Loucy (cell line): ENCODE results near the gene RNASEL.

Source experiments
- H2AFZ ChIP-seq: fragments of 200-600 bp; sonication (generic); 2 replicates; pipeline ENCODE4 v1.6.0; 2016; ENCODE audit warnings: antibody characterized with exemption, mild to moderate bottlenecking, low read length, moderate library complexity
- H3F3A ChIP-seq: fragments of 200-600 bp; 2 replicates; pipeline ENCODE4 v1.6.0; 2016; ENCODE audit warnings: antibody characterized with exemption, low read depth, mild to moderate bottlenecking
- H3K27me3 ChIP-seq: fragments of 200-600 bp; sonication (generic); 2 replicates; pipeline ENCODE4 v1.6.1; 2014; ENCODE audit warnings: low read length, mild to moderate bottlenecking; ENCODE audit not compliant: insufficient read depth, poor library complexity, severe bottlenecking
- H3K36me3 ChIP-seq: fragments of 200-600 bp; sonication (generic); 2 replicates; pipeline ENCODE4 v1.6.1; 2016; ENCODE audit warnings: low read length; ENCODE audit not compliant: insufficient read depth
- H3K4me1 ChIP-seq: fragments of 200-600 bp; sonication (generic); 2 replicates; pipeline ENCODE4 v1.5.1; 2014; ENCODE audit warnings: low read length, mild to moderate bottlenecking; ENCODE audit not compliant: insufficient read depth, poor library complexity, severe bottlenecking
- H3K4me2 ChIP-seq: fragments of 200-600 bp; sonication (generic); 2 replicates; pipeline ENCODE4 v1.6.0; 2014; ENCODE audit warnings: antibody characterized with exemption, low read length, low read depth, mild to moderate bottlenecking; ENCODE audit not compliant: poor library complexity, severe bottlenecking
- H3K4me3 ChIP-seq: fragments of 200-600 bp; sonication (generic); 2 replicates; pipeline ENCODE4 v1.5.1; 2014; ENCODE audit warnings: low read length, mild to moderate bottlenecking, mixed read lengths; ENCODE audit not compliant: poor library complexity, severe bottlenecking
- H3K79me2 ChIP-seq: fragments of 200-600 bp; sonication (generic); 2 replicates; pipeline ENCODE4 v1.6.1; 2014; ENCODE audit warnings: low read length; ENCODE audit not compliant: insufficient read depth
- H3K9ac ChIP-seq: fragments of 200-600 bp; sonication (generic); 2 replicates; pipeline ENCODE4 v1.6.0; 2014; ENCODE audit warnings: mild to moderate bottlenecking, low read depth, low read length, moderate library complexity; ENCODE audit not compliant: poor library complexity, severe bottlenecking
- H3K9me2 ChIP-seq: fragments of 200-600 bp; sonication (generic); replicated peaks from 2 replicates; pipeline ENCODE4 v1.6.1; 2016; ENCODE audit warnings: low read depth, low read length, mixed read lengths
- H3K9me3 ChIP-seq: fragments of 200-600 bp; sonication (generic); 2 replicates; pipeline ENCODE4 v1.6.1; 2014; ENCODE audit warnings: mild to moderate bottlenecking, antibody characterized with exemption, low read length, low read depth; ENCODE audit not compliant: insufficient read depth
- H4K20me1 ChIP-seq: fragments of 200-600 bp; sonication (generic); 2 replicates; pipeline ENCODE4 v1.6.0; 2014; ENCODE audit warnings: antibody characterized with exemption, low read length, mild to moderate bottlenecking; ENCODE audit not compliant: insufficient read depth, poor library complexity, severe bottlenecking
- EZH2phosphoT487 ChIP-seq: fragments of 200-600 bp; IDR thresholded peaks from 2 replicates; pipeline ENCODE4 v1.6.1; 2018; ENCODE audit warnings: antibody characterized with exemption, mild to moderate bottlenecking, moderate library complexity, borderline replicate concordance
- TF ChIP-seq, protein P1 (sequence below): fragments of 200-600 bp; sonication (generic); conservative IDR thresholded peaks from 2 replicates; pipeline ENCODE4 v1.5.1; 2014; ENCODE audit warnings: mild to moderate bottlenecking, antibody characterized with exemption, low read length

Gene RNASEL

DNA sequence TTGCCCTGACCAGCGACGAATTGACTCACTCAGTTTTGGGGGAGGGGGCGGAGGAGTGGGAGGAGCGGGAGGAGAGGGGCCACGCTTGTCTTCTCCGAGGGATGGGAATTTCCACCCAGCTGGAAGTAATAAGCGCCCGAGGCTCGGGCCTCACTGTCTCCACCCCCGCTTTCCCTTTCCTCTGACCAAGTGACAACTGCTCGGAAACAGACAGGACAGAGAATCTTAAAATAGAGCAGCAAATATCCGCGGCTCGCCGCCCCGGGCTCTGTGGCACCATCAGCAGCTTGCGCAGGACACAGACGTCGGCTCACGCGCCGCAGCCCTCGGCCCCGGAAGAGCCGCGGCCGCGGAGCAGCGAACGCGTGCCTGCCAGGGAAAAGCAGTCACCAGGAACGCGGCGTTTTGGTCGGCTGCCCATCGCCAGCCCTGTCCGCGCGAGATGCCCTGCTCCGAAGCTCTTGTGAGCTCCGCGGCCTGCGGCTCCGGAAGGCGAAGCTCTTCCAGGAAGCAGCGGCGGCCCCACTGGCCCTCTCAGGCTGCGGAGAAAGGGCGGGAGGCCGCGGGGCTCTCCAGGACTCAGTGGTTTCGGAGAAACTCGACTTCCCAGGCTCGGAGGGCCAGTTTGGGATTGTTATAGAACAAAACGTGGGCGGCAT, 25.9 kb upstream of the RNASEL start:
- Histone ChIP-seq H3K9ac (peak overlapping the region; percentile 88), H3K4me1 (peaks cover 44% of the 10 kb centered on the region), H3K9me2 (no peaks in the 10 kb centered on the region), H3F3A (peaks cover 7% of the 10 kb centered on the region; the same call in 1 of the 2 replicates), H3K9me3 (no peaks in the 10 kb centered on the region), H2AFZ (peak overlapping the region; percentile 66), H4K20me1 (no peaks in the 10 kb centered on the region), H3K79me2 (no peaks in the 10 kb centered on the region), H3K4me3 (peak overlapping the region; percentile 78), H3K4me2 (peak overlapping the region; percentile 88), H3K27me3 (no peaks in the 10 kb centered on the region), H3K36me3 (no peaks in the 10 kb centered on the region)
- TF ChIP-seq EZH2phosphoT487: no peak
- TF ChIP-seq, protein P1, sequence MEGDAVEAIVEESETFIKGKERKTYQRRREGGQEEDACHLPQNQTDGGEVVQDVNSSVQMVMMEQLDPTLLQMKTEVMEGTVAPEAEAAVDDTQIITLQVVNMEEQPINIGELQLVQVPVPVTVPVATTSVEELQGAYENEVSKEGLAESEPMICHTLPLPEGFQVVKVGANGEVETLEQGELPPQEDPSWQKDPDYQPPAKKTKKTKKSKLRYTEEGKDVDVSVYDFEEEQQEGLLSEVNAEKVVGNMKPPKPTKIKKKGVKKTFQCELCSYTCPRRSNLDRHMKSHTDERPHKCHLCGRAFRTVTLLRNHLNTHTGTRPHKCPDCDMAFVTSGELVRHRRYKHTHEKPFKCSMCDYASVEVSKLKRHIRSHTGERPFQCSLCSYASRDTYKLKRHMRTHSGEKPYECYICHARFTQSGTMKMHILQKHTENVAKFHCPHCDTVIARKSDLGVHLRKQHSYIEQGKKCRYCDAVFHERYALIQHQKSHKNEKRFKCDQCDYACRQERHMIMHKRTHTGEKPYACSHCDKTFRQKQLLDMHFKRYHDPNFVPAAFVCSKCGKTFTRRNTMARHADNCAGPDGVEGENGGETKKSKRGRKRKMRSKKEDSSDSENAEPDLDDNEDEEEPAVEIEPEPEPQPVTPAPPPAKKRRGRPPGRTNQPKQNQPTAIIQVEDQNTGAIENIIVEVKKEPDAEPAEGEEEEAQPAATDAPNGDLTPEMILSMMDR: no peak; the same call in 1 of the 2 replicates

DNA sequence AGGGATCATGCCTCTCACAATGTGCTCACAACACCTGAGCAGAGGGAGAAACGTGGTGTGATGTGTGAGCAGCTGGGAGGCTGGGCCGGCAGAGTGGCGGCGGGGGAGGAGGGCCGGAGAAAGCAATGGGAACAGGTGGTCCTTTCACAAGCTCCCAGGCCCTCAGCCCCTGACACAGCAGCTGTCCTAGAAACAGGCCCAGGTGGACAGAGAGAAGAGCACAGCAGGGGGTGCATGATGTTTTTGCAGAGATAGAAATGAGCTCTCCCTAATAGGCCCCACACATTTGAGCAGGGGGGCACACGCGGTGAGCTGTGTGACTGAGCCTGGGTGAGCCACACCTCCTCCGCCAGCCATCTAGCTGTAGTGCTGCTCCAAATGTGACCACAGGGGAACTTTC, 22.7 kb upstream of the RNASEL start:
- Histone ChIP-seq H3K9me3 (no peaks in the 10 kb centered on the region), H3F3A (peaks cover 3% of the 10 kb centered on the region; the same call in 1 of the 2 replicates), H3K9ac (no peak overlapping the region), H3K36me3 (no peaks in the 10 kb centered on the region), H2AFZ (no peak overlapping the region), H3K4me2 (no peak overlapping the region), H3K27me3 (no peaks in the 10 kb centered on the region), H3K9me2 (no peaks in the 10 kb centered on the region), H3K4me1 (peaks cover 40% of the 10 kb centered on the region), H4K20me1 (no peaks in the 10 kb centered on the region), H3K4me3 (no peak overlapping the region), H3K79me2 (no peaks in the 10 kb centered on the region)
- TF ChIP-seq EZH2phosphoT487: no peak
- TF ChIP-seq, protein P1: no peak

DNA sequence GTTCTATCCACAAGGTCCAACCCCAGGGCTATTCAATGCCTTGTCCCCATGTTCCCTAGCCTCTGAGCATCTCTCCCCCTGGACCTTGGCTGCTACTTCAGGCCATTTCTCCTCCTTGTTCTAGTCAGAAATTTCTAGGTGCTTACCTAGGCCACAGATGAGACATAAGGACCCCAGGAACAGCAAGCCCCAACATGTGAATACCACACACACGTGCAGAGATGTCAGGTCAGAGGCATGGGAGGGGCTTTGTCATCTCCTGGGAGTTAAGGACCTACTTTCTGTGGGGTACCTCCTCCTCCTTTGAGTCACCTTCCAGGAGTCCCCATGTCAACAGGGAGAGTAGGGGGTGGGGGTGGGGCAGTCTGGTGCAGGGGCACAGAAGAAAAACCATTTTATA, 22.3 kb upstream of the RNASEL start:
- Histone ChIP-seq H3K79me2 (no peaks in the 10 kb centered on the region), H2AFZ (no peak overlapping the region), H3F3A (0 out of 2 replicates have a peak, but pooled peaks cover 3% of the 10 kb centered on the region), H3K36me3 (no peaks in the 10 kb centered on the region), H3K9me3 (no peaks in the 10 kb centered on the region), H3K4me2 (no peak overlapping the region), H3K27me3 (no peaks in the 10 kb centered on the region), H3K4me1 (peaks cover 36% of the 10 kb centered on the region), H3K9me2 (no peaks in the 10 kb centered on the region), H3K9ac (no peak overlapping the region), H3K4me3 (no peak overlapping the region), H4K20me1 (no peaks in the 10 kb centered on the region)
- TF ChIP-seq, protein P1: no peak
- TF ChIP-seq EZH2phosphoT487: no peak
